ENCODE measurements around the gene HYPK. TPM values are rescaled to one million over a fixed set of nuclear protein-coding genes. Genes with fewer than 3 reads are reported as not detected.
"Not testable (repeated sequence)": the region's sequence is repeated elsewhere in the genome, so short reads cannot be mapped to it uniquely, and the experiment has no call there.

The HYPK gene
- total RNA-seq, 1 donor from 2014 or later: 20.2 TPM

DNA sequence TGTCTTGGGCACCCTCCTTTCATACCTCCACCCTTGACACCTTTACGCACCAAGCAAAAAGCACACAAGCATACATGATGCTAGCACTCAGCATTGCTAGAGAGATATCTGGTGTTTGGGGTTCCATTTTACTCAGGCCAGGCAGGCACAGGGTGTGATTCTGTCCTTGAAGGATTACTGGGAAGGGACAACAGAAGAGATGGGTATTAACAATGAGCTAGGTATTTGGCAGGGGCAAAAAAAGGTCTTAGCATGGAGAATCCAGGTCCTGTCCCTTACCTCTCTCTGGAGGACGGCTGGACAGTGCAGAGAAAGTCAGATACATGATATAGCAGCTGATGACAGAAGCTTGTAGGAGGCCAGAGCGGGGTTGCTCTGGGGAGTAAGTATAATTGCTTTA, 3.8 kb upstream of the HYPK start:
- Histone ChIP-seq H3K4me3 (no peak overlapping the region), H3K4me1 (peaks cover 27 to 42% of the 10 kb centered on the region in 2 donors), H3K27me3 (no peaks in the 10 kb centered on the region), H3K36me3 (peaks cover 26 to 57% of the 10 kb centered on the region in 2 donors), H3K27ac (peak overlapping the region in 1 of 2 donors; percentile 23), H3K9me3 (no peaks in the 10 kb centered on the region)
- TF ChIP-seq, protein P1, sequence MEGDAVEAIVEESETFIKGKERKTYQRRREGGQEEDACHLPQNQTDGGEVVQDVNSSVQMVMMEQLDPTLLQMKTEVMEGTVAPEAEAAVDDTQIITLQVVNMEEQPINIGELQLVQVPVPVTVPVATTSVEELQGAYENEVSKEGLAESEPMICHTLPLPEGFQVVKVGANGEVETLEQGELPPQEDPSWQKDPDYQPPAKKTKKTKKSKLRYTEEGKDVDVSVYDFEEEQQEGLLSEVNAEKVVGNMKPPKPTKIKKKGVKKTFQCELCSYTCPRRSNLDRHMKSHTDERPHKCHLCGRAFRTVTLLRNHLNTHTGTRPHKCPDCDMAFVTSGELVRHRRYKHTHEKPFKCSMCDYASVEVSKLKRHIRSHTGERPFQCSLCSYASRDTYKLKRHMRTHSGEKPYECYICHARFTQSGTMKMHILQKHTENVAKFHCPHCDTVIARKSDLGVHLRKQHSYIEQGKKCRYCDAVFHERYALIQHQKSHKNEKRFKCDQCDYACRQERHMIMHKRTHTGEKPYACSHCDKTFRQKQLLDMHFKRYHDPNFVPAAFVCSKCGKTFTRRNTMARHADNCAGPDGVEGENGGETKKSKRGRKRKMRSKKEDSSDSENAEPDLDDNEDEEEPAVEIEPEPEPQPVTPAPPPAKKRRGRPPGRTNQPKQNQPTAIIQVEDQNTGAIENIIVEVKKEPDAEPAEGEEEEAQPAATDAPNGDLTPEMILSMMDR (IDR thresholded peaks at IDR 0.05): no peak
- intact Hi-C loops (cut with DNase I): loop anchor here (10.0 kb wide), 1 partner anchor 488 kb away; the partner anchor contains the start of gene GOLM2
- no peak for DNase-seq (ENCODE audit: low spot score in 2 of 2)

- intact Hi-C loops (cut with DNase I): loop anchor here (10.0 kb wide), 1 partner anchor 485 kb away; the partner anchor contains the start of gene GOLM2
- Histone ChIP-seq H3K27ac (peak overlapping the region; percentile 91 to 96), H3K4me1 (peaks cover 15 to 34% of the 10 kb centered on the region in 2 donors), H3K36me3 (peaks cover 27 to 67% of the 10 kb centered on the region in 2 donors), H3K4me3 (no peak overlapping the region), H3K9me3 (no peaks in the 10 kb centered on the region), H3K27me3 (no peaks in the 10 kb centered on the region)
- TF ChIP-seq, protein P1 (IDR thresholded peaks at IDR 0.05): no peak
- no peak for DNase-seq (ENCODE audit: low spot score in 2 of 2)
These were observed 1.0 kb upstream of the HYPK start for GRCh38 chr15:43799209-43799944.

GRCh38 chr15:43799945-43800285, 484 bp upstream of the HYPK start, which contains the start of gene SERINC4:
Gene SERINC4 (minus strand): TSS chr15:43800220. CDS start chr15:43799986, 234 bp downstream.
- Histone ChIP-seq H3K4me1 (peaks cover 9 to 28% of the 10 kb centered on the region in 2 donors), H3K36me3 (peaks cover 27 to 67% of the 10 kb centered on the region in 2 donors), H3K27me3 (no peaks in the 10 kb centered on the region), H3K4me3 (peak within 1 kb of the TSS; percentile 85 to 96), H3K27ac (peak within 1 kb of the TSS; percentile 91 to 96), H3K9me3 (no peaks in the 10 kb centered on the region)
- no peak for DNase-seq (ENCODE audit: low spot score in 2 of 2)
- TF ChIP-seq, protein P1 (IDR thresholded peaks at IDR 0.05): no peak
- intact Hi-C loops (cut with DNase I): loop anchor here (1.0 to 10.0 kb wide), 3 partner anchors 8 to 485 kb away; partner anchors contain the start of genes GOLM2, MFAP1 and SERF2

GRCh38 chr15:43802676-43803075, 2.3 kb downstream of the HYPK start:
- intact Hi-C loops (cut with DNase I): not testable (repeated sequence)
- H3K36me3 ChIP-seq: peaks cover 48 to 72% of the 10 kb centered on the region in 2 donors

DNA sequence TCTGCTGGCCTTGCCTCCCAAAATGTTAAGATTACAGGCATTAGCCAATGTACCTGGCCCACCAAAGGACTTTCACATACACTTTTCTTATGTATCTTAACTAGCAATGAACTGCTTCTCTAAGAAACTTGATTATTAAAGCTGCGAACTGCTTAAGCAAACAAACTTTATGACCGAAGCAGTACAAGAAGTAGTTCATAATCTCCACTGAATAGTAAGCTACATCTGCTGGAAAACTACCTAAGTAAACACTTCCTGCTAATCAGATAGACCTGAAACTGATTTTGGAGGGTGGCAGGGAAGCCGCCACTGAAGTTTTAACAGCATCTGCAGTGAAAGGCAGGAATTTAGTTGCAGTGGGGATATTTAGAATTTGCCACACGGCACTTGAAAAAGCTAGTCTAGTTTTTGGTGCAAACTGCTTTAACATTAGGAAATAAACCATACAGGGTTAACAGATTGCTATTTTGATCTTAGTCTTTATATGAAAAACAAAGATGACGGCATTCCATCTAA, 8.1 kb downstream of the HYPK start:
- TF ChIP-seq, protein P1 (IDR thresholded peaks at IDR 0.05): no peak
- intact Hi-C loops (cut with DNase I): no loop called here
- Histone ChIP-seq H3K4me1 (no peaks in the 10 kb centered on the region), H3K36me3 (peaks cover 89 to 95% of the 10 kb centered on the region in 2 donors), H3K4me3 (no peak overlapping the region), H3K27ac (no peak overlapping the region), H3K9me3 (no peaks in the 10 kb centered on the region), H3K27me3 (no peaks in the 10 kb centered on the region)
- DNase-seq (ENCODE audit: low spot score in 2 of 2): no peak

More at GRCh38 chr15:43802676-43803075, 2.3 kb downstream of the HYPK start:
- not testable (repeated sequence) for H3K27ac ChIP-seq; H3K4me3 ChIP-seq; H3K9me3 ChIP-seq; H3K27me3 ChIP-seq; DNase-seq (ENCODE audit: low spot score in 2 of 2)
- H3K4me1 ChIP-seq: peaks cover 8 to 19% of the 10 kb centered on the region in 2 donors

Data from ascending aorta (tissue), 2 donors.